Colonic mucosa (tissue), 4 donors: ENCODE measurements around the gene MS4A10. TPM values are rescaled to one million over a fixed set of nuclear protein-coding genes. Genes with fewer than 3 reads are reported as not detected.

ENCODE experiments used
- DNase-seq: peaks from one replicate; pipeline ENCODE4 v3.0.0-alpha.2; 2020
- H3K27ac ChIP-seq: fragments of 200-600 bp; one replicate; pipeline ENCODE4 v1.8.0; 2021
- H3K27me3 ChIP-seq: fragments of 200-600 bp; one replicate; pipeline ENCODE4 v1.8.0; 2021
- H3K36me3 ChIP-seq: fragments of 200-600 bp; one replicate; pipeline ENCODE4 v1.8.0; 2021
- H3K4me1 ChIP-seq: fragments of 200-600 bp; one replicate; pipeline ENCODE4 v1.8.0; 2021; ENCODE audit warnings: mild to moderate bottlenecking
- H3K4me3 ChIP-seq: fragments of 200-600 bp; one replicate; pipeline ENCODE4 v1.8.0; 2021
- H3K9ac ChIP-seq, 2 donors: one replicate each; pipeline ENCODE4 v1.7.0; 2013; ENCODE audit warnings: control low read depth in 2 of 2, low read depth in 2 of 2, low read length in 2 of 2
- H3K9me3 ChIP-seq: fragments of 200-600 bp; one replicate; pipeline ENCODE4 v1.8.0; 2021
- CTCF ChIP-seq: fragments of 200-600 bp; IDR thresholded peaks from one replicate; pipeline ENCODE4 v1.8.0; 2022; ENCODE audit warnings: antibody characterized with exemption, mild to moderate bottlenecking
- intact Hi-C: fragments of 100-400 bp; cut with DNase I; formaldehyde crosslinking; loops from one replicate; pipeline ENCODE4 v1.14.1; 2022
- total RNA-seq, 2 donors: library from RNA; stranded (reverse); fragmentation: NEBNext Ultra II Directional in 1 of 2; extraction: Animal tissue kit (Norgen Biotek cat#: 25700) in 1 of 2; gene quantifications; one replicate each; pipeline ENCODE4 v1.2.1, GENCODE V29; 2021
- donor health status: healthy.
- donor health status: DM: no; HTN: no; CAD: no.
- donor health status: DM: no; HTN: no; CAD: no.

MS4A10 gene
- total RNA-seq, 2 donors from 2014 or later = 0.10 to 0.66 TPM

- no peak for DNase-seq
- H3K9ac ChIP-seq = no peak overlapping the region
- intact Hi-C loops = loop anchor here (5.0 kb wide), 1 partner anchor 120 kb away; no protein-coding TSS in a partner anchor
Observed at GRCh38 chr11:60777106-60777505, 8.0 kb upstream of the MS4A10 start.

GRCh38 chr11:60777572-60777971, 7.6 kb upstream of the MS4A10 start:
- DNase-seq = no peak
- Histone ChIP-seq H3K9me3 (no peaks in the 10 kb centered on the region), H3K36me3 (no peaks in the 10 kb centered on the region), H3K9ac (no peak overlapping the region), H3K27me3 (no peaks in the 10 kb centered on the region), H3K4me3 (no peak overlapping the region), H3K4me1 (no peaks in the 10 kb centered on the region), H3K27ac (no peak overlapping the region)
- intact Hi-C loops = loop anchor here (5.0 kb wide), 1 partner anchor 120 kb away; no protein-coding TSS in a partner anchor
- no peak for TF ChIP-seq CTCF

More at GRCh38 chr11:60777106-60777505, 8.0 kb upstream of the MS4A10 start:
- Histone ChIP-seq H3K4me1 (no peaks in the 10 kb centered on the region), H3K9me3 (no peaks in the 10 kb centered on the region), H3K27me3 (no peaks in the 10 kb centered on the region), H3K36me3 (no peaks in the 10 kb centered on the region), H3K4me3 (no peak overlapping the region), H3K27ac (no peak overlapping the region)
- TF ChIP-seq CTCF = no peak

GRCh38 chr11:60780065-60780464, 5.1 kb upstream of the MS4A10 start:
- H3K27ac ChIP-seq = no peak overlapping the region

GRCh38 chr11:60780774-60781173, 4.4 kb upstream of the MS4A10 start:
- Histone ChIP-seq H3K9ac (no peak overlapping the region), H3K4me3 (no peak overlapping the region), H3K36me3 (no peaks in the 10 kb centered on the region), H3K27ac (no peak overlapping the region), H3K4me1 (no peaks in the 10 kb centered on the region), H3K27me3 (no peaks in the 10 kb centered on the region), H3K9me3 (no peaks in the 10 kb centered on the region)
- no peak for DNase-seq
- no peak for TF ChIP-seq CTCF
- intact Hi-C loops = no loop called here

More at GRCh38 chr11:60780065-60780464, 5.1 kb upstream of the MS4A10 start:
- Histone ChIP-seq H3K9ac (no peak overlapping the region), H3K4me3 (no peak overlapping the region), H3K27me3 (no peaks in the 10 kb centered on the region), H3K36me3 (no peaks in the 10 kb centered on the region), H3K4me1 (no peaks in the 10 kb centered on the region), H3K9me3 (no peaks in the 10 kb centered on the region)
- TF ChIP-seq CTCF = no peak
- intact Hi-C loops = no loop called here
- DNase-seq = no peak

GRCh38 chr11:60781286-60781980, 3.7 kb upstream of the MS4A10 start:
- Histone ChIP-seq H3K4me3 (no peak overlapping the region), H3K9me3 (no peaks in the 10 kb centered on the region), H3K36me3 (no peaks in the 10 kb centered on the region), H3K27me3 (no peaks in the 10 kb centered on the region), H3K4me1 (no peaks in the 10 kb centered on the region), H3K27ac (no peak overlapping the region), H3K9ac (no peak overlapping the region)
- DNase-seq = no peak
- intact Hi-C loops = no loop called here
- no peak for TF ChIP-seq CTCF
